Ovary (tissue), 9 donors: ENCODE data around the gene FARS2. TPM values are rescaled to one million over a fixed set of nuclear protein-coding genes. Genes with fewer than 3 reads are reported as not detected.

Experiments used
- DNase-seq, 5 donors: peaks; one replicate each; pipeline ENCODE4 v3.0.0-alpha.2; 2019 to 2020
- H3K27ac ChIP-seq, 2 donors: fragments of 200-600 bp; one replicate each; pipeline versions ENCODE4 v1.5.1 to v1.8.0; 2019 to 2022
- H3K27me3 ChIP-seq: fragments of 200-600 bp; one replicate; pipeline ENCODE4 v1.8.0; 2022
- H3K36me3 ChIP-seq: fragments of 200-600 bp; sonication (generic); one replicate; pipeline ENCODE4 v1.5.1; 2019
- H3K4me1 ChIP-seq: one replicate; pipeline ENCODE4 v1.8.1; 2013; ENCODE audit warnings: mild to moderate bottlenecking, moderate library complexity; ENCODE audit not compliant: insufficient read depth
- H3K4me3 ChIP-seq: fragments of 200-600 bp; sonication (generic); one replicate; pipeline ENCODE4 v1.5.1; 2017
- H3K9me3 ChIP-seq, 2 donors: fragments of 200-600 bp in 1 of 2; sonication (generic) in 1 of 2; one replicate each; pipeline versions ENCODE4 v1.5.1 to v1.8.1; 2013 to 2019; ENCODE audit warnings: mild to moderate bottlenecking in 1 of 2, moderate library complexity in 1 of 2
- EP300 ChIP-seq: sonication (generic); formaldehyde crosslinking; IDR thresholded peaks from one replicate; pipeline ENCODE4 v1.6.1; 2017; ENCODE audit warnings: antibody characterized with exemption
- POLR2A ChIP-seq: fragments of 450-650 bp; IDR thresholded peaks from one replicate; pipeline ENCODE4 v1.6.1; 2017; ENCODE audit warnings: antibody characterized with exemption, mild to moderate bottlenecking, moderate library complexity
- WGBS, 3 donors: extraction: QIAGEN DNeasy Blood & Tissue Kit in 1 of 3; methylation state at CpG; one replicate each; pipeline versions ENCODE4 v1.1.5 to v1.1.7; 2013 to 2017; 5-methylcytosine and 5-hydroxymethylcytosine counted together
- intact Hi-C, 4 donors: fragments of 100-400 bp; cut with DNase I; formaldehyde crosslinking; loops; one replicate each; pipeline versions ENCODE4 v1.11.0 to v1.15.1; 2022 to 2023
- polyA plus RNA-seq, 2 donors: library from polyadenylated mRNA; stranded (reverse); fragments of 200-250 nt in 1 of 2; fragments of 350-450 nt in 1 of 2; fragmentation: Illumina TruSeq in 1 of 2; extraction: RNeasy Lipid Tissue Mini Kit (QIAGEN cat#74804) in 1 of 2; gene quantifications; one replicate each; pipeline ENCODE4 v1.2.3, GENCODE V29; 2013 to 2014
- total RNA-seq, 7 donors: library from RNA; depleted of rRNA in 2 of 7; stranded (reverse); fragments of >200 nt in 2 of 7; fragmentation: NEBNext Ultra II Directional in 3 of 7; extraction: Animal tissue kit (Norgen Biotek cat#: 25700) in 3 of 7; gene quantifications; one replicate each; pipeline versions ENCODE4 v1.1.0 to v1.2.4, GENCODE V29; 2016 to 2023
- TF ChIP-seq, protein P1 (sequence below), 3 donors: fragments of 450-650 bp in 2 of 3; fragments of 200-600 bp in 1 of 3; IDR thresholded peaks; one replicate each; pipeline versions ENCODE4 v1.5.1 to v1.8.0; 2016 to 2022; ENCODE audit warnings: antibody characterized with exemption in 3 of 3, mild to moderate bottlenecking in 1 of 3
- donor health status: DM: no; HTN: no; CAD: no; lungs with moderate emphysema.
- donor health status: DM: no; HTN: no; CAD: no.
- donor health status: Bipolar disorder and iron deficiency.
- donor health status: DM: yes; HTN: yes; CAD: no.
- donor health status: DM: no; HTN: no; CAD: no.
- donor health status: DM: yes; HTN: yes; CAD: no.

Gene FARS2
- total and polyA plus RNA-seq, 9 donors = 9.2 to 17.5 (median 11.0) TPM

DNA sequence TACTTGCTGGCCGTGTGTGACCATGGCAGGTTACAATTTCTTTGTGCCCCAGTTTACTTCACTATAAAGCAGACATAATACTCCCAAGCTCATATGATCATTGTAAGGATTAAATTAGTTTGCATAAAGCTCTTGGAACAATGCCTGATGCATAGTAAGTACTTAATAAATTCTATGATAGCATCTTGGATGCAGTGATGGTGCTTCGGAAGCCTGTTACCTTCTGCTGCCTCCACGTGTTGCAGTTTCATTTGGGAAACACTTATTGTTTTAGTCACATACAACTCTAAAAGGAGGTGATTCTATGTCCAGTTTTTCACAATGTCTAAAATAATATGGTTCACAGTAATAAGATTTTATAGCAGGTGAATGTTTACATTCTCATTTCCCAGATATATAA, 401.5 kb downstream of the FARS2 start:
- H3K27ac ChIP-seq = no peak overlapping the region
- intact Hi-C loops = no loop called here

DNA sequence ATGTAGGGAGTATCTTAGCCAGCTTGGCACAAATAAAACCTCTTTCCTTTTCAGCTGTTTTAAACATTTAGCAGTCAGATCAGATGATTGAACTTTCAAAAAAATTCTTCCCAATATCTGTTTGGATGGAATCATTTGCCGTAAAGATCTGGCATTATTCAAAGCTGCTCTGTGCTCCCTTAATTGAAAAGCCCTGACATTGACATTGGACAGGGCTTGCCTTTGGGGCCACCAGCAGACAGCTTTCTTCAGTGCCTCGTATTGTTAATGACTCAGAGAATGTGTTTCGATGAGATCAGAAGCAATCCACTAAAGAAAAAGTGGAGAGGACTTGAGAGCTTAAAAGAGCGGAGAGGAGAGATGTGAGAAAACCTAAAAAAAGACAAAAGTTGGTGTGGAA, 401.9 kb downstream of the FARS2 start:
- Histone ChIP-seq H3K9me3 (no peaks in the 10 kb centered on the region), H3K4me3 (no peak overlapping the region), H3K27me3 (no peaks in the 10 kb centered on the region), H3K27ac (no peak overlapping the region), H3K4me1 (no peaks in the 10 kb centered on the region), H3K36me3 (no peaks in the 10 kb centered on the region)
- DNase-seq = no peak
- TF ChIP-seq, protein P1, sequence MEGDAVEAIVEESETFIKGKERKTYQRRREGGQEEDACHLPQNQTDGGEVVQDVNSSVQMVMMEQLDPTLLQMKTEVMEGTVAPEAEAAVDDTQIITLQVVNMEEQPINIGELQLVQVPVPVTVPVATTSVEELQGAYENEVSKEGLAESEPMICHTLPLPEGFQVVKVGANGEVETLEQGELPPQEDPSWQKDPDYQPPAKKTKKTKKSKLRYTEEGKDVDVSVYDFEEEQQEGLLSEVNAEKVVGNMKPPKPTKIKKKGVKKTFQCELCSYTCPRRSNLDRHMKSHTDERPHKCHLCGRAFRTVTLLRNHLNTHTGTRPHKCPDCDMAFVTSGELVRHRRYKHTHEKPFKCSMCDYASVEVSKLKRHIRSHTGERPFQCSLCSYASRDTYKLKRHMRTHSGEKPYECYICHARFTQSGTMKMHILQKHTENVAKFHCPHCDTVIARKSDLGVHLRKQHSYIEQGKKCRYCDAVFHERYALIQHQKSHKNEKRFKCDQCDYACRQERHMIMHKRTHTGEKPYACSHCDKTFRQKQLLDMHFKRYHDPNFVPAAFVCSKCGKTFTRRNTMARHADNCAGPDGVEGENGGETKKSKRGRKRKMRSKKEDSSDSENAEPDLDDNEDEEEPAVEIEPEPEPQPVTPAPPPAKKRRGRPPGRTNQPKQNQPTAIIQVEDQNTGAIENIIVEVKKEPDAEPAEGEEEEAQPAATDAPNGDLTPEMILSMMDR (IDR thresholded peaks at IDR 0.05) = no peak
- no peak for TF ChIP-seq POLR2A
- no peak for TF ChIP-seq EP300
- WGBS, 3 donors = 72 to 84% (median 83%) methylated on average over 4 of the region's 4 CpGs
- intact Hi-C loops = no loop called here

More for the DNA sequence above, 401.5 kb downstream of the FARS2 start:
- no peaks in the 10 kb centered on the region for H3K36me3 ChIP-seq
- H3K4me3 ChIP-seq = no peak overlapping the region
- 80 to 85% (median 82%) methylated on average over 3 of the region's 3 CpGs for WGBS, 3 donors
- H3K27me3 ChIP-seq = no peaks in the 10 kb centered on the region
- H3K4me1 ChIP-seq = no peaks in the 10 kb centered on the region
- no peaks in the 10 kb centered on the region for H3K9me3 ChIP-seq
- TF ChIP-seq EP300 (no peak), POLR2A (no peak)
- TF ChIP-seq, protein P1 (IDR thresholded peaks at IDR 0.05) = no peak
- DNase-seq = no peak

DNA sequence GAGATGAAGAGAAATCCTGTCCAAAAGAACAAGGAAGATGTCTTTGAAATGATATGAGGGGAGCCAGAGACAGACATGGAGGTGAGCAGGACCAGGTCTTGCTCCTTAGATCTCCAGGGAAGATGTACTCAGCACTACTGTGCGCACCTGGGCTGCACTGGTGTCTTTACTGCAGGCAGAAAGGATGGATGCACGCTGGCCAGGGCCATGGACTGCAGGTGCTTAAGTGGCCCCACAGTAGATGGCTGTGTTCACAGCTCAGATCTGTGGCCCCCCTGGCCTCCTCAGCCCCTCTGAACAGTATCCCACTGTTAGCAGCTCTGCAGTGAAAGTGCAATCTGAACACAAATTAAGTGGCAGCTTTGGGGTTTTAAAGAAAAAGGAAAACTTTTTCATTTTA, 402.4 kb downstream of the FARS2 start:
- intact Hi-C loops = no loop called here
- Histone ChIP-seq H3K27ac (no peak overlapping the region), H3K4me1 (no peaks in the 10 kb centered on the region), H3K27me3 (no peaks in the 10 kb centered on the region), H3K4me3 (no peak overlapping the region), H3K36me3 (no peaks in the 10 kb centered on the region), H3K9me3 (no peaks in the 10 kb centered on the region)
- 86 to 100% (median 93%) methylated on average over 2 of the region's 2 CpGs for WGBS, 3 donors
- DNase-seq = no peak
- TF ChIP-seq, protein P1 (IDR thresholded peaks at IDR 0.05) = no peak
- no peak for TF ChIP-seq POLR2A

DNA sequence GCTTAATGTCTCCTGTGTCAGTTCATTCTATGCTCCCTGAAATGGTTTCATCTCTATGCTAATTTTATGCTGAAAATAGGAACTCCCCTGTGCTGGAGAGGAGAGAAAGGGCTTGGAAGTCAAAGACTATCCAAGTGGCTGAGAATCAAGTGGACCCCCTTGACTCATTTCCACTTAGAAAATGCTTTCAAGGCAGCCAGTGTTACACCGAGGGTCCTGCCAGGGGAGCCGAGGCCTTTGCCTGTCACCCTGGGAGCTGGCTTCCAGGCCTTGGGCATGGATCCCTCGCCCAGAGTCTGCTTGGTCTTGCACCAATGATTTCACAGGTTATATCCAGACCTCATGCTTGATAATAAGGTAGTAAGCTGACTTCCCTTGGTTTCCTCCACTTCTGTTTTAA, 402.8 kb downstream of the FARS2 start:
- Histone ChIP-seq H3K4me3 (no peak overlapping the region), H3K9me3 (no peaks in the 10 kb centered on the region), H3K27ac (no peak overlapping the region), H3K4me1 (no peaks in the 10 kb centered on the region), H3K27me3 (no peaks in the 10 kb centered on the region), H3K36me3 (no peaks in the 10 kb centered on the region)
- DNase-seq = no peak
- intact Hi-C loops = no loop called here
- WGBS, 3 donors = 89 to 98% (median 94%) methylated on average over 3 of the region's 3 CpGs
- no peak for TF ChIP-seq POLR2A
- no peak for TF ChIP-seq EP300
- TF ChIP-seq, protein P1 (IDR thresholded peaks at IDR 0.05) = no peak

DNA sequence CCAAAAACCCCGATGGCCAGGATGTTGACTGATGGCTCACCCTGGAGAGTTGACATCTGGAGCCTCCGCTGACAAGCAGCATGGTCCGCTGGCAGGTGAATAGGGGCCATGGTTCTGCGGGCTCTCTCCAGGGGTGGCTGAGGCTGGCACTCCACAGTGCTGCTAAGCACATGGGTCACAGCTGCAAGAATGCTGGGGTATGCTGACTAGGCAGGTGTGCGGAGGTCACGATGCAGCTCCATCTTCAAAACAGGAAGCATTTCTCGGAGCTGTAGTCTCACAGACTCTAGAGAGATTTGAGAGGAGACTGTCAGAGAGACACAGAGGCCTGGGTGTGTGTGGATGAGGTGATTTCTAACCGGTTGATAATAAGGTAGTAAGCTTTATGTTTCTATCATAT, 403.9 kb downstream of the FARS2 start:
- WGBS, 3 donors = 90 to 93% (median 91%) methylated on average over 8 of the region's 8 CpGs
- no peaks in the 10 kb centered on the region for H3K36me3 ChIP-seq
- H3K27ac ChIP-seq = no peak overlapping the region
- intact Hi-C loops = no loop called here
- H3K4me1 ChIP-seq = no peaks in the 10 kb centered on the region
- no peaks in the 10 kb centered on the region for H3K9me3 ChIP-seq
- no peaks in the 10 kb centered on the region for H3K27me3 ChIP-seq
- no peak overlapping the region for H3K4me3 ChIP-seq
- TF ChIP-seq POLR2A = no peak
- TF ChIP-seq, protein P1 (IDR thresholded peaks at IDR 0.05) = no peak
- TF ChIP-seq EP300 = no peak
- no peak for DNase-seq
